Measurements from ENCODE around the gene TMEM134.
"Not testable (repeated sequence)": the region's sequence is repeated elsewhere in the genome, so short reads cannot be mapped to it uniquely, and the experiment has no call there.

Gene TMEM134

DNA sequence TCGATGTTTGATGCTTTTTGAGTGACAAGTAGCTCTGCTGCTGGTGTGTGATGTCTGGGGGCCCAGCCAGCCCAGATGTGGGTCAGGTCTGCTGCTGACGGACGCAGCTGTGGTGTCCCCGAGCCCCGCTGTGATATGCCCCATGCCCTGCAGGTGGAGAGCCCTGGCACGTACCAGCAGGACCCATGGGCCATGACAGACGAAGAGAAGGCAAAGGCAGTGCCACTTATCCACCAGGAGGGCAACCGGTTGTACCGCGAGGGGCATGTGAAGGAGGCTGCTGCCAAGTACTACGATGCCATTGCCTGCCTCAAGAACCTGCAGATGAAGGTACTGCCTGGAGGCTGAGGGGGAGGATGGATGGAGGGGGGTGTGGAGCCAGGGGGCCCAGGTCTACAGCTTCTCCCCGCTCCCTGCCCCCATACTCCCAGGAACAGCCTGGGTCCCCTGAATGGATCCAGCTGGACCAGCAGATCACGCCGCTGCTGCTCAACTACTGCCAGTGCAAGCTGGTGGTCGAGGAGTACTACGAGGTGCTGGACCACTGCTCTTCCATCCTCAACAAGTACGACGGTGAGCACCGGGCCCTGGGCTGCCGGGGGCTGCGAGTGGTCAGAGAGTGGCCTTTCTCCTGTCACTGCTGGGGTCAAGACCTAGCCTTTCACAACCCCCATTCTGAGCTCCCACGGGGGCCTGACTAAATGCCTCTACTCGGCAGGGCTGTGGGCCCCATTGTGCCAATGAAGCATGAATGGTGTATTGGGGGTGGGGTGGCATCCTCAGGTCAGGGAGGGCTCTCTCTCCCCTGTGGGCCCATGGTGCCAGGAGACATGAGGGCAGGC, 21.1 kb upstream of the TMEM134 start:
- Histone ChIP-seq H3K4me2 (ENCODE audit: low read length) (no peak overlapping the region), H3K4me3 (ENCODE audit: low read length) (no peak overlapping the region), H3K36me3 (ENCODE audit: insufficient read depth, low read length) (peaks cover 36% of the 10 kb centered on the region), H3K9me3 (replicated peaks; ENCODE audit: low read length) (no peaks in the 10 kb centered on the region), H3K9ac (ENCODE audit: low read depth, low read length) (no peak overlapping the region), H3K27me3 (ENCODE audit: control insufficient read depth, insufficient read depth, low read length) (no peaks in the 10 kb centered on the region), H3K4me1 (ENCODE audit: control insufficient read depth, insufficient read depth, low read length) (no peaks in the 10 kb centered on the region)

DNA sequence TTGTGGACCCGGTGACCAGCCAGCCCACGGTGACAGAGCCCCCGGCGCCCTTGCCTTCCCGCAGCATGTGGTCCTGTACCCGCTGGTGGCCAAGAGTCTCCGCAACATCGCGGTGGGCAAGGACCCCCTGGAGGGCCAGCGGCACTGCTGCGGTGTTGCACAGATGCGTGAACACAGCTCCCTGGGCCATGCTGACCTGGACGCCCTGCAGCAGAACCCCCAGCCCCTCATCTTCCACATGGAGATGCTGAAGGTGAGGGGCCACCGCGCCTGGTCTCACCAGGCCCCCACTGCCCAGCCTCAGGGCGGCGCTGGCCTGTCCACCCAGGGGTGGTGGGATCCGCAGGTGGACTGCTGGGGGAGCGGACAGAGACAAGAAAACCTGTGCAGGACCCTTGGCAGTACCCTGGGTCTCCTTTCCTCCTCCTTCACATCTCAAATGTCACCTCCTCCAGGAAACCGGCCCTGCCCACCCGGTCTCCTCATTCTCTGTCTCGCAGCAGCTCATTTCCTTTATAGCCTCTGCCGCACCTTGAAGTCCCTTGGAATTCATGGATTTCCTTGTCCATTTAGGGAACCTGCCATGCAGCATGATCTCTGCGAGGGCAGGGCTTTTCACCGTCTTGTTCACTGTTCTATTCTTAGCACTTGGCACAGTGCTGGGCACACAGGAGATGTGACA, 20.3 kb upstream of the TMEM134 start:
- no peaks in the 10 kb centered on the region for H3K9me3 ChIP-seq (replicated peaks; ENCODE audit: low read length)
- no peak overlapping the region for H3K4me3 ChIP-seq (ENCODE audit: low read length)
- H3K27me3 ChIP-seq (ENCODE audit: control insufficient read depth, insufficient read depth, low read length) = no peaks in the 10 kb centered on the region
- no peak overlapping the region for H3K9ac ChIP-seq (ENCODE audit: low read depth, low read length)
- no peaks in the 10 kb centered on the region for H3K4me1 ChIP-seq (ENCODE audit: control insufficient read depth, insufficient read depth, low read length)
- H3K4me2 ChIP-seq (ENCODE audit: low read length) = no peak overlapping the region
- peaks cover 36% of the 10 kb centered on the region for H3K36me3 ChIP-seq (ENCODE audit: insufficient read depth, low read length)

DNA sequence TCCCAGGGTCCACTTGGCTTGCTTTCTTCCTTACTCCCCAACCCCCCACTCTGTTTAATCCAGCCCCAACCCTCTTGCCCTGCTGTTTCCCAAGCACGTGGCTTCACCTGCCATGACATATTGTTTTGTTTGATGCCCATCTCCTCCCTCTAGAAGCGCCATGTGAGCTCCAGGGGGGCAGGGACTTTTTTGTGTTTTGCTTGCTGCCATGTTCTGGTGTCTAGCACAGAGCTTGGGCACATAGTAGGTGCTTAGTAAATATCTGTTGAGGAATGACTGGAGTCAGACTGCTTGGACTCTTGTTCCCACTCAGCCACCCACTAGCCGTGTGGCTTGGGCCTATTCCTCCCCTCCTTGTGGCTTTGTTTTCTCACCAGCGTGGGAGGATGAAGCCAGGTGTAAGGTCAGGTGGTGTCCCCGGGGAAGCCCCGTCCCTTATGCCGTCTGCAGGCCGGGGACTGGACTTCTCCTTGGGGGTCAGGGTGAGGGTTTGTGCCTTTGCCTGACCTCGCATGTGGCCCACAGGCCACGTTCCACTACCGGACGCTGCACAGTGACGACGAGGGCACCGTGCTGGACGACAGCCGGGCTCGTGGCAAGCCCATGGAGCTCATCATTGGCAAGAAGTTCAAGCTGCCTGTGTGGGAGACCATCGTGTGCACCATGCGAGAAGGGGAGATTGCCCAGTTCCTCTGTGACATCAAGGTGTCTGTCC, 17.6 kb upstream of the TMEM134 start:
- no peak overlapping the region for H3K9ac ChIP-seq (ENCODE audit: low read depth, low read length)
- no peaks in the 10 kb centered on the region for H3K27me3 ChIP-seq (ENCODE audit: control insufficient read depth, insufficient read depth, low read length)
- no peak overlapping the region for H3K4me3 ChIP-seq (ENCODE audit: low read length)
- peaks cover 27% of the 10 kb centered on the region for H3K36me3 ChIP-seq (ENCODE audit: insufficient read depth, low read length)
- H3K4me2 ChIP-seq (ENCODE audit: low read length) = no peak overlapping the region
- no peaks in the 10 kb centered on the region for H3K9me3 ChIP-seq (replicated peaks; ENCODE audit: low read length)
- H3K4me1 ChIP-seq (ENCODE audit: control insufficient read depth, insufficient read depth, low read length) = peaks cover 15% of the 10 kb centered on the region

DNA sequence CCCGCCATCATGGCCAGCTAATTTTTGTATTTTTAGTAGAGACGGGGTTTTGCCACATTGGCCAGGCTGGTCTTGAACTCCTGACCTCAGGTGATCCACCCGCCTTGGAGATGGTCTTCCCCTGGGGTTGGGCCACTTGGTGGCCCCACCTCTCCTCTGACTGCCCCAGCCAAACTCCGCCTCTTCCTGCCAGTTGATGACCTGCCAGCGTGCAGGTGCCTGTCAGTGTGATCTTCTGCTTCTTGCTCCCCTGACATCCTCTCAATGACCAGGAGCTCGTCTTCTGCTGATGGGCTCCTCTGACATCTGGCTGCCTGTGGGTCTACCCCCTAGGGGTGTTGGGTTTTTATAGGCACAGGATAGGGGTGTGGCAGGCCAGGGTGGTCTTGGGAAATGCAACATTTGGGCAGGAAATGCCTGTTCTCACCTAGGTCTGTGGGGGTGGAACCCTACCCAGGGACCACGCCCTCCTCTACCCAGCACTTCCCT, 16.9 kb upstream of the TMEM134 start:
- not testable (repeated sequence) for H3K9ac ChIP-seq (ENCODE audit: low read depth, low read length); H3K27me3 ChIP-seq (ENCODE audit: control insufficient read depth, insufficient read depth, low read length); H3K4me3 ChIP-seq (ENCODE audit: low read length); H3K4me2 ChIP-seq (ENCODE audit: low read length); H3K9me3 ChIP-seq (replicated peaks; ENCODE audit: low read length)
- H3K4me1 ChIP-seq (ENCODE audit: control insufficient read depth, insufficient read depth, low read length) = peaks cover 15% of the 10 kb centered on the region
- H3K36me3 ChIP-seq (ENCODE audit: insufficient read depth, low read length) = peaks cover 22% of the 10 kb centered on the region

DNA sequence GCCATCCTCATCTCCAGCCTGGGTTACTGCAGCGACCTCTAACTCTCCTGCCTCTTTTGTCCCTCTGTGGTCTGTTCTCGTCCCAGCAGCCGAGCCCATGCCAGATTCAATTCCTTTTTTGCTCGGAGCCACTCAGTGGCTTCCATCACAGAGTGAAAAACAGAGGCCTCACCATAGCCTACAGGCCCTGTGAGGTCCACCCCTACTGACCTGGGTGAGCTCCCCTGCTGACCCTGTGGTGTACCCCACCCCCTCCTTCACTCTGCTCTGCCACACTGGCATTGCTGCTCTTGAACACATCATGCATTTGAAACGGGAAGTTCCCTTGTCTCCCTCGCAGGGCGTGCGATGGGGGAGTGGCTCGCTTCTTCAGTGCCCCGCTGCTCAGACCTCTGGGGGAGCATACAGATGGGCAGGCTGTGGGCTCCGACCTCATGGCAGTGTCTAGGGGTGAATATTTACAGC, 15.8 kb upstream of the TMEM134 start:
- Histone ChIP-seq H3K4me1 (ENCODE audit: control insufficient read depth, insufficient read depth, low read length) (peaks cover 15% of the 10 kb centered on the region), H3K27me3 (ENCODE audit: control insufficient read depth, insufficient read depth, low read length) (no peaks in the 10 kb centered on the region), H3K4me2 (ENCODE audit: low read length) (no peak overlapping the region), H3K9me3 (replicated peaks; ENCODE audit: low read length) (no peaks in the 10 kb centered on the region), H3K4me3 (ENCODE audit: low read length) (no peak overlapping the region), H3K9ac (ENCODE audit: low read depth, low read length) (no peak overlapping the region), H3K36me3 (ENCODE audit: insufficient read depth, low read length) (peaks cover 12% of the 10 kb centered on the region)

DNA sequence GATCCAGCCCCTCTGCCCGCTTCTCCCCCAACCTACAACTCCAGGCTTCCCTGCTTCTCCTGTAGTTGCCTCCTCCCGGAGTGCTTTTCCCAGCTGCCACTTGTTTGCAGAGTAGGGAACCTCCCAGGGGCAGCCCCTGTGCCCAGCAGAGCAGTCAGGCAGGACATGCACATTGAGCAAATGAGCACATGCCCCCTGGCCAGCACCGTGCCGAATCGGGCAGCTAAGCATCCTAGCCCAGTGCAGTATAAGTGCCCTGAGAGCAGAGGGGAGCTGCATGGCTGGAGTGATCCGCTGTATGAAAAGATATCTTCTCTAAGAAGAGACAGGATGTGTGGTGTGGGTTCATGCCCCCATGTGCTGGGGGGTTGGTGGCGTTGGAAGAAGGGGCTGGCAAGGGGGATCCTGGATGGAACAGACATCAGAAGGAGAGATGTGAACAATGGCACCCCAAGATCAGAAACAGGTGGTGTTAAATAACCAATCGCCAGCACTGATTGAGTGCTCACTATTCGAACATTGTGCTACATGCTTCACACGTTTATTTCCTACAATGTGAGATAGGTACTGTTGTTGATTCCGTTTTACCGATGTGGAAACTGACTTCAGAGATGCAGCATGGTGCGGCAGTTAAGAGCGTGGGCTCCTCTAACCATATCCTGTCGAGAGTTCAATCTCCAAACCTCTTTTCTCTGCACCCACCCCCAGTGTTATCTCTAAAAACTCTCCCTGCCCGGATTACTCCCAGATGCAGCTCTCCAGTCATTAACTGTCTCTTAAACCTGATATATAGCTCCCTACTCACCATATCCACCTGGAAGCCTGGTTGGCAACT, 15.0 kb upstream of the TMEM134 start:
- H3K36me3 ChIP-seq (ENCODE audit: insufficient read depth, low read length) = peaks cover 11% of the 10 kb centered on the region
- peak overlapping the region; percentile 88 for H3K4me2 ChIP-seq (ENCODE audit: low read length)
- H3K4me3 ChIP-seq (ENCODE audit: low read length) = peak overlapping the region; percentile 81
- H3K9ac ChIP-seq (ENCODE audit: low read depth, low read length) = peak overlapping the region; percentile 86
- peaks cover 15% of the 10 kb centered on the region for H3K4me1 ChIP-seq (ENCODE audit: control insufficient read depth, insufficient read depth, low read length)
- H3K9me3 ChIP-seq (replicated peaks; ENCODE audit: low read length) = no peaks in the 10 kb centered on the region
- H3K27me3 ChIP-seq (ENCODE audit: control insufficient read depth, insufficient read depth, low read length) = no peaks in the 10 kb centered on the region

GRCh38 chr11:67482827-67483798, 14.1 kb upstream of the TMEM134 start, which contains the start of gene AIP:
Gene AIP (plus strand): TSS chr11:67483026. CDS start chr11:67483159, 133 bp downstream.
- H3K36me3 ChIP-seq (ENCODE audit: insufficient read depth, low read length) = peaks cover 6% of the 10 kb centered on the region
- H3K4me2 ChIP-seq (ENCODE audit: low read length) = peak within 1 kb of the TSS; percentile 88
- H3K9me3 ChIP-seq (replicated peaks; ENCODE audit: low read length) = no peaks in the 10 kb centered on the region
- peaks cover 15% of the 10 kb centered on the region for H3K4me1 ChIP-seq (ENCODE audit: control insufficient read depth, insufficient read depth, low read length)
- H3K9ac ChIP-seq (ENCODE audit: low read depth, low read length) = peak within 1 kb of the TSS; percentile 86
- H3K27me3 ChIP-seq (ENCODE audit: control insufficient read depth, insufficient read depth, low read length) = no peaks in the 10 kb centered on the region
- peak within 1 kb of the TSS; percentile 81 for H3K4me3 ChIP-seq (ENCODE audit: low read length)

DNA sequence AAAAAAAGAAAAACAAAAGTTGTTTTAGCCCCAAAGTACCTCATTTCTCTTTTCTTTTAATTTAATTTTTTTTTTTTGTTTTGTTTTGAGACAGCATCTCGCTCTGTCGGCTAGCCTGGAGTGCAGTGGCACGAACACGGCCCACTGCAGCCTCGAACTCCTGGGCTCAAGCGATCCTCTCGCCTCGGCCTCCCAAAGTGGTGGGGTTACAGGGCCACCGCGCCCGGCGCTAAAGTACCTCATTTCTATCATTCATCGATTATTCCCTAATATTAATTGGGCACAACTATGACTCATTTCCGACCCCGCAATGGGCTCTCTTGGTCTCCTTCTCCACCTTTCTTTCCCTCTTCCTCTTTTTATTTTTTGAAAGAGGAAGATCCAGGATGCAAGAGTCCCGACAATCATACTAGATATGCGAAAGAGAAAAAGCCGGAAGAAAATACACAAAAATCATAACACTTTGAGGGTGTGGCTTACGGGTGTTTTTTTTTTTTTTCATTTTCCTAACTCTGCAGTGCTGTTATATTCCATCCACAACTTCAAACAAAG, 13.3 kb upstream of the TMEM134 start:
- Histone ChIP-seq H3K4me1 (ENCODE audit: control insufficient read depth, insufficient read depth, low read length) (peaks cover 15% of the 10 kb centered on the region), H3K4me3 (ENCODE audit: low read length) (peak overlapping the region; percentile 81), H3K27me3 (ENCODE audit: control insufficient read depth, insufficient read depth, low read length) (no peaks in the 10 kb centered on the region), H3K9me3 (replicated peaks; ENCODE audit: low read length) (no peaks in the 10 kb centered on the region), H3K4me2 (ENCODE audit: low read length) (peak overlapping the region; percentile 88), H3K36me3 (ENCODE audit: insufficient read depth, low read length) (no peaks in the 10 kb centered on the region), H3K9ac (ENCODE audit: low read depth, low read length) (peak overlapping the region; percentile 86)

DNA sequence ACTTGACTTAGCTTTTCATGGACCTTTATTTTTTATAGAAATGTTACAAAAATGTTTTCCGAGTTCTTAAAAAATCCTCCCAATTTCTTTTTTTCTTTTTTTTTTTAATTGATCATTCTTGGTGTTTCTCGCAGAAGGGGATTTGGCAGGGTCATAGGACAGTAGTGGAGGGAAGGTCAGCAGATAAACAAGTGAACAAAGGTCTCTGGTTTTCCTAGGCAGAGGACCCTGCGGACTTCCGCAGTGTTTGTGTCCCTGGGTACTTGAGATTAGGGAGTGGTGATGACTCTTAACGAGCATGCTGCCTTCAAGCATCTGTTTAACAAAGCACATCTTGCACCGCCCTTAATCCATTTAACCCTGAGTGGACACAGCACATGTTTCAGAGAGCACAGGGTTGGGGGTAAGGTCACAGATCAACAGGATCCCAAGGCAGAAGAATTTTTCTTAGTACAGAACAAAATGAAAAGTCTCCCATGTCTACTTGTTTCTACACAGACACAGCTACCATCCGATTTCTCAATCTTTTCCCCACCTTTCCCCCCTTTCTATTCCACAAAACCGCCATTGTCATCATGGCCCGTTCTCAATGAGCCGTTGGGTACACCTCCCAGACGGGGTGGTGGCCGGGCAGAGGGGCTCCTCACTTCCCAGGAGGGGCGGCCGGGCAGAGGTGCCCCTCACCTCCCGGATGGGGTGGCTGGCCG, 8.4 kb upstream of the TMEM134 start:
- not testable (repeated sequence) for H3K4me2 ChIP-seq (ENCODE audit: low read length); H3K4me3 ChIP-seq (ENCODE audit: low read length); H3K9me3 ChIP-seq (replicated peaks; ENCODE audit: low read length); H3K27me3 ChIP-seq (ENCODE audit: control insufficient read depth, insufficient read depth, low read length); H3K4me1 ChIP-seq (ENCODE audit: control insufficient read depth, insufficient read depth, low read length); H3K36me3 ChIP-seq (ENCODE audit: insufficient read depth, low read length); H3K9ac ChIP-seq (ENCODE audit: low read depth, low read length)
